ENCODE measurements around the gene C11orf65.
"Not testable (repeated sequence)": the region's sequence is repeated elsewhere in the genome, so short reads cannot be mapped to it uniquely, and the experiment has no call there.

The C11orf65 gene

GRCh38 chr11:108394744-108395284 is 72.5 kb downstream of the C11orf65 start:
- no peaks in the 10 kb centered on the region for H3K27me3 Mint-ChIP-seq
- no peaks in the 10 kb centered on the region for H3K9me3 Mint-ChIP-seq
- DNase-seq (ENCODE audit: low spot score in 2 of 2) (no peak), ATAC-seq (replicated peaks; ENCODE audit: extremely low read depth, poor library complexity, severe bottlenecking) (no peak)
- H3K4me3 Mint-ChIP-seq: no peak overlapping the region
- H3K4me1 Mint-ChIP-seq: no peaks in the 10 kb centered on the region
- no peak overlapping the region for H3K27ac Mint-ChIP-seq (ENCODE audit: low read depth)
- no peaks in the 10 kb centered on the region for H3K36me3 Mint-ChIP-seq (ENCODE audit: insufficient read depth)

GRCh38 chr11:108393046-108393445 is 74.3 kb downstream of the C11orf65 start:
- H3K4me1 Mint-ChIP-seq: no peaks in the 10 kb centered on the region
- H3K4me3 Mint-ChIP-seq: no peak overlapping the region
- no peaks in the 10 kb centered on the region for H3K27me3 Mint-ChIP-seq
- DNase-seq (ENCODE audit: low spot score in 2 of 2) (no peak), ATAC-seq (replicated peaks; ENCODE audit: extremely low read depth, poor library complexity, severe bottlenecking) (no peak)
- no peaks in the 10 kb centered on the region for H3K9me3 Mint-ChIP-seq
- no peak overlapping the region for H3K27ac Mint-ChIP-seq (ENCODE audit: low read depth)
- H3K36me3 Mint-ChIP-seq (ENCODE audit: insufficient read depth): no peaks in the 10 kb centered on the region

- no peak for ATAC-seq (replicated peaks; ENCODE audit: extremely low read depth, poor library complexity, severe bottlenecking)
- Mint-ChIP-seq H3K9me3 (no peaks in the 10 kb centered on the region), H3K27ac (ENCODE audit: low read depth) (no peak overlapping the region), H3K4me3 (no peak overlapping the region), H3K27me3 (no peaks in the 10 kb centered on the region), H3K4me1 (no peaks in the 10 kb centered on the region), H3K36me3 (ENCODE audit: insufficient read depth) (no peaks in the 10 kb centered on the region)
- DNase-seq (ENCODE audit: low spot score in 2 of 2): no peak
Measured at GRCh38 chr11:108392353-108392752, 75.0 kb downstream of the C11orf65 start.

- ATAC-seq (replicated peaks; ENCODE audit: extremely low read depth, poor library complexity, severe bottlenecking) (no peak), DNase-seq (ENCODE audit: low spot score in 2 of 2) (no peak)
- Mint-ChIP-seq H3K27me3 (no peaks in the 10 kb centered on the region), H3K4me3 (no peak overlapping the region), H3K27ac (ENCODE audit: low read depth) (no peak overlapping the region), H3K9me3 (no peaks in the 10 kb centered on the region), H3K36me3 (ENCODE audit: insufficient read depth) (no peaks in the 10 kb centered on the region), H3K4me1 (no peaks in the 10 kb centered on the region)
Measured at GRCh38 chr11:108388576-108388975, 78.8 kb downstream of the C11orf65 start.

GRCh38 chr11:108373505-108373904 is 93.8 kb downstream of the C11orf65 start:
- H3K4me3 Mint-ChIP-seq; DNase-seq (ENCODE audit: low spot score in 2 of 2); H3K9me3 Mint-ChIP-seq; H3K4me1 Mint-ChIP-seq; ATAC-seq (replicated peaks; ENCODE audit: extremely low read depth, poor library complexity, severe bottlenecking); H3K27me3 Mint-ChIP-seq; H3K27ac Mint-ChIP-seq (ENCODE audit: low read depth): not testable (repeated sequence)
- H3K36me3 Mint-ChIP-seq (ENCODE audit: insufficient read depth): peaks cover 12% of the 10 kb centered on the region

- ATAC-seq (replicated peaks; ENCODE audit: extremely low read depth, poor library complexity, severe bottlenecking) (no peak), DNase-seq (ENCODE audit: low spot score in 2 of 2) (no peak)
- Mint-ChIP-seq H3K9me3 (peaks cover 5% of the 10 kb centered on the region), H3K36me3 (ENCODE audit: insufficient read depth) (peaks cover 24% of the 10 kb centered on the region), H3K27ac (ENCODE audit: low read depth) (no peak overlapping the region), H3K4me1 (no peaks in the 10 kb centered on the region), H3K27me3 (no peaks in the 10 kb centered on the region), H3K4me3 (no peak overlapping the region)
Measured at GRCh38 chr11:108370990-108371389, 96.3 kb downstream of the C11orf65 start.

GRCh38 chr11:108370315-108370714 is 97.0 kb downstream of the C11orf65 start:
- Mint-ChIP-seq H3K4me1 (no peaks in the 10 kb centered on the region), H3K4me3 (no peak overlapping the region), H3K9me3 (peaks cover 5% of the 10 kb centered on the region), H3K27me3 (no peaks in the 10 kb centered on the region), H3K36me3 (ENCODE audit: insufficient read depth) (peaks cover 29% of the 10 kb centered on the region), H3K27ac (ENCODE audit: low read depth) (no peak overlapping the region)
- no peak for DNase-seq (ENCODE audit: low spot score in 2 of 2)
- no peak for ATAC-seq (replicated peaks; ENCODE audit: extremely low read depth, poor library complexity, severe bottlenecking)

GRCh38 chr11:108369064-108369463 is 98.3 kb downstream of the C11orf65 start:
- Mint-ChIP-seq H3K9me3 (no peaks in the 10 kb centered on the region), H3K4me3 (no peak overlapping the region), H3K4me1 (no peaks in the 10 kb centered on the region), H3K27ac (ENCODE audit: low read depth) (no peak overlapping the region), H3K36me3 (ENCODE audit: insufficient read depth) (peaks cover 36% of the 10 kb centered on the region), H3K27me3 (no peaks in the 10 kb centered on the region)
- ATAC-seq (replicated peaks; ENCODE audit: extremely low read depth, poor library complexity, severe bottlenecking) (no peak), DNase-seq (ENCODE audit: low spot score in 2 of 2) (no peak)

- peaks cover 37% of the 10 kb centered on the region for H3K36me3 Mint-ChIP-seq (ENCODE audit: insufficient read depth)
- no peaks in the 10 kb centered on the region for H3K27me3 Mint-ChIP-seq
- no peak overlapping the region for H3K4me3 Mint-ChIP-seq
- DNase-seq (ENCODE audit: low spot score in 2 of 2) (no peak), ATAC-seq (replicated peaks; ENCODE audit: extremely low read depth, poor library complexity, severe bottlenecking) (no peak)
- H3K9me3 Mint-ChIP-seq: no peaks in the 10 kb centered on the region
- no peak overlapping the region for H3K27ac Mint-ChIP-seq (ENCODE audit: low read depth)
- H3K4me1 Mint-ChIP-seq: no peaks in the 10 kb centered on the region
Measured at GRCh38 chr11:108368134-108368533, 99.2 kb downstream of the C11orf65 start.

- H3K4me1 Mint-ChIP-seq: no peaks in the 10 kb centered on the region
- peaks cover 29% of the 10 kb centered on the region for H3K36me3 Mint-ChIP-seq (ENCODE audit: insufficient read depth)
- H3K27me3 Mint-ChIP-seq: no peaks in the 10 kb centered on the region
- DNase-seq (ENCODE audit: low spot score in 2 of 2) (no peak), ATAC-seq (replicated peaks; ENCODE audit: extremely low read depth, poor library complexity, severe bottlenecking) (no peak)
- H3K4me3 Mint-ChIP-seq: no peak overlapping the region
- H3K27ac Mint-ChIP-seq (ENCODE audit: low read depth): no peak overlapping the region
- no peaks in the 10 kb centered on the region for H3K9me3 Mint-ChIP-seq
Measured at GRCh38 chr11:108364159-108364558, 103.2 kb downstream of the C11orf65 start.

GRCh38 chr11:108351468-108351867 is 115.9 kb downstream of the C11orf65 start:
- Mint-ChIP-seq H3K4me1 (peaks cover 24% of the 10 kb centered on the region), H3K27me3 (no peaks in the 10 kb centered on the region), H3K36me3 (ENCODE audit: insufficient read depth) (peaks cover 71% of the 10 kb centered on the region), H3K27ac (ENCODE audit: low read depth) (peak overlapping the region; percentile 2), H3K4me3 (no peak overlapping the region), H3K9me3 (no peaks in the 10 kb centered on the region)
- DNase-seq (ENCODE audit: low spot score in 2 of 2) (no peak), ATAC-seq (replicated peaks; ENCODE audit: extremely low read depth, poor library complexity, severe bottlenecking) (no peak)

- no peak overlapping the region for H3K27ac Mint-ChIP-seq (ENCODE audit: low read depth)
- H3K4me3 Mint-ChIP-seq: no peak overlapping the region
- peaks cover 49% of the 10 kb centered on the region for H3K36me3 Mint-ChIP-seq (ENCODE audit: insufficient read depth)
- DNase-seq (ENCODE audit: low spot score in 2 of 2) (no peak), ATAC-seq (replicated peaks; ENCODE audit: extremely low read depth, poor library complexity, severe bottlenecking) (no peak)
- H3K9me3 Mint-ChIP-seq: no peaks in the 10 kb centered on the region
- H3K4me1 Mint-ChIP-seq: peaks cover 37% of the 10 kb centered on the region
- H3K27me3 Mint-ChIP-seq: no peaks in the 10 kb centered on the region
Measured at GRCh38 chr11:108346451-108346850, 120.9 kb downstream of the C11orf65 start.

GRCh38 chr11:108345767-108346166 is 121.6 kb downstream of the C11orf65 start:
- H3K27me3 Mint-ChIP-seq: no peaks in the 10 kb centered on the region
- ATAC-seq (replicated peaks; ENCODE audit: extremely low read depth, poor library complexity, severe bottlenecking) (no peak), DNase-seq (ENCODE audit: low spot score in 2 of 2) (no peak)
- H3K4me1 Mint-ChIP-seq: peaks cover 35% of the 10 kb centered on the region
- peaks cover 46% of the 10 kb centered on the region for H3K36me3 Mint-ChIP-seq (ENCODE audit: insufficient read depth)
- H3K27ac Mint-ChIP-seq (ENCODE audit: low read depth): no peak overlapping the region
- no peak overlapping the region for H3K4me3 Mint-ChIP-seq
- no peaks in the 10 kb centered on the region for H3K9me3 Mint-ChIP-seq

- Mint-ChIP-seq H3K27me3 (no peaks in the 10 kb centered on the region), H3K4me1 (peaks cover 21% of the 10 kb centered on the region), H3K9me3 (no peaks in the 10 kb centered on the region), H3K27ac (ENCODE audit: low read depth) (peak overlapping the region; percentile 1), H3K4me3 (no peak overlapping the region), H3K36me3 (ENCODE audit: insufficient read depth) (peaks cover 37% of the 10 kb centered on the region)
- no peak for DNase-seq (ENCODE audit: low spot score in 2 of 2)
- no peak for ATAC-seq (replicated peaks; ENCODE audit: extremely low read depth, poor library complexity, severe bottlenecking)
Measured at GRCh38 chr11:108343714-108344113, 123.6 kb downstream of the C11orf65 start.
